Measurements from ENCODE around the gene ANKRD33.

Gene ANKRD33, protein sequence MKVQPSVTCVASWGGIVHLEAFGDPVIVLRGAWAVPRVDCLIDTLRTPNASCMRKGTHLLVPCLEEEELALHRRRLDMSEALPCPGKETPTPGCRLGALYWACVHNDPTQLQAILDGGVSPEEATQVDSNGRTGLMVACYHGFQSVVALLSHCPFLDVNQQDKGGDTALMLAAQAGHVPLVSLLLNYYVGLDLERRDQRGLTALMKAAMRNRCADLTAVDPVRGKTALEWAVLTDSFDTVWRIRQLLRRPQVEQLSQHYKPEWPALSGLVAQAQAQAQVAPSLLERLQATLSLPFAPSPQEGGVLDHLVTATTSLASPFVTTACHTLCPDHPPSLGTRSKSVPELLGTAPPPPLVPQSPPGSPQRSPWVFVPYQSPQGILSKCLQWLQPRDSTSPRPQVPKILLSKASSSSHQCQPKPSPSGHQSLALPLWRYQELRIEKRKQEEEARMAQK

DNA sequence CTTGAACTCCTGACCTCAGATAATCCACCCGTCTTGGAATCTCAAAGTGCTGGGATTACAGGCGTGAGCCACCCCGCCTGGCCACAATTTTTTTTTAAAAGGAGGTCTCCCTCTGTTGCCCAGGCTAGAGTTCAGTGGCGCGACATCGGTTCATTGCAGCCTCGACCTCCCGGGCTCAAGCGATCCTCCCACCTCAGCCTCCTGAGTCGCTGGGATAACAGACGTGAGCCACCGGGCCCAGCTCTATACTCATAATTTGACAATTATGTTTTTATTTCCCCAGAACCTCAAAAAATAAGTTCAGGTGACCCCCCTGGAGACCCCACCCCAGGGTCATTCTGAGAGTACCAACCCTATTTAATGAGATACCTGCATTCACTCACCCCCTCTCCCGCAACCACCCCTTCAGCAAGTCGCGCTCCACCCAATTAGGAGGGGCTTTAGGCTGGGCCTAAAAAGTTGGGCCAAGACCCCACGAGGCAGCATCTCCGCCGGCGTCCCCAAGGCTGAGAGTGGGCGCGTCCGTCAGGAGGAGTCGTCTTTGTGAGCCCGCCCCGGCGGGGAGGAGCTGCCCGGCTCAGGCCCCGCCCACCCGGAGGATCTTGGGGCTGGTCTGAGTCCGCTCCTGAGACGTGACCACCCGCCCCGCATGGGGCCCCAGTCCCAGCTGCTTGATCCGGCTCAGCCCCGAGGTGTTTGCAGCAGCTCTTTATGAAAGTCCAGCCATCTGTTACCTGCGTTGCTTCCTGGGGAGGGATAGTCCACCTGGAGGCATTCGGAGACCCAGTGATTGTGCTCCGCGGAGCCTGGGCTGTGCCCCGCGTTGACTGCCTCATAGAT is at the start of gene ANKRD33:
Gene ANKRD33, plus strand, starts transcription at position 628 of the 840 bp plus-strand sequence. Its CDS starts 84 bp downstream, at position 712.
- no peak for DNase-seq (ENCODE audit: low read depth)
- no peak within 1 kb of the TSS for H3K4me3 ChIP-seq (ENCODE audit: low read depth, low read length)
- TF ChIP-seq, protein P1, sequence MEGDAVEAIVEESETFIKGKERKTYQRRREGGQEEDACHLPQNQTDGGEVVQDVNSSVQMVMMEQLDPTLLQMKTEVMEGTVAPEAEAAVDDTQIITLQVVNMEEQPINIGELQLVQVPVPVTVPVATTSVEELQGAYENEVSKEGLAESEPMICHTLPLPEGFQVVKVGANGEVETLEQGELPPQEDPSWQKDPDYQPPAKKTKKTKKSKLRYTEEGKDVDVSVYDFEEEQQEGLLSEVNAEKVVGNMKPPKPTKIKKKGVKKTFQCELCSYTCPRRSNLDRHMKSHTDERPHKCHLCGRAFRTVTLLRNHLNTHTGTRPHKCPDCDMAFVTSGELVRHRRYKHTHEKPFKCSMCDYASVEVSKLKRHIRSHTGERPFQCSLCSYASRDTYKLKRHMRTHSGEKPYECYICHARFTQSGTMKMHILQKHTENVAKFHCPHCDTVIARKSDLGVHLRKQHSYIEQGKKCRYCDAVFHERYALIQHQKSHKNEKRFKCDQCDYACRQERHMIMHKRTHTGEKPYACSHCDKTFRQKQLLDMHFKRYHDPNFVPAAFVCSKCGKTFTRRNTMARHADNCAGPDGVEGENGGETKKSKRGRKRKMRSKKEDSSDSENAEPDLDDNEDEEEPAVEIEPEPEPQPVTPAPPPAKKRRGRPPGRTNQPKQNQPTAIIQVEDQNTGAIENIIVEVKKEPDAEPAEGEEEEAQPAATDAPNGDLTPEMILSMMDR (IDR thresholded peaks at IDR 0.05; ENCODE audit: control insufficient read depth, extremely low read depth, insufficient read depth), result no peak

DNA sequence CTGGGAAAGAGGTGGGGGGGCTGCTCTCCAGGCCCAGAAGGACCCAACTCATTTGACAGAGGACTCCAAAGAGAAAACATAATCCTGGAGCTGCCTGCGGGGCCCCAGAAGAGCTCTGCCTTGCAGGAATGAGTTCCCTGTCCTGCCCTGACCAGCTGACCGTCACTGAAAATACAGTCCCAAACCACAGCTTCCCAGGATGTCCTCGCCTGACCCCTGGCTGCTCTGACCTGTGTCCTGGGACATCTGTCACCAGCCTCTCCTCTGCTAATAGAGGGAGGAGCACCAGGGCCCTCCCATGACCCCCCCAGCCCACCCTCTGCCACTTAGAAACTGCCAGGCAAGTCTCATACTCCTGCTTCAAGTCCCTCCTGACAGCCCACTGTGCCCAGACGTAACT is 49.1 kb upstream of the ANKRD33 start:
- DNase-seq (ENCODE audit: low read depth), result no peak
- TF ChIP-seq, protein P1 (IDR thresholded peaks at IDR 0.05; ENCODE audit: control insufficient read depth, extremely low read depth, insufficient read depth), result no peak

DNA sequence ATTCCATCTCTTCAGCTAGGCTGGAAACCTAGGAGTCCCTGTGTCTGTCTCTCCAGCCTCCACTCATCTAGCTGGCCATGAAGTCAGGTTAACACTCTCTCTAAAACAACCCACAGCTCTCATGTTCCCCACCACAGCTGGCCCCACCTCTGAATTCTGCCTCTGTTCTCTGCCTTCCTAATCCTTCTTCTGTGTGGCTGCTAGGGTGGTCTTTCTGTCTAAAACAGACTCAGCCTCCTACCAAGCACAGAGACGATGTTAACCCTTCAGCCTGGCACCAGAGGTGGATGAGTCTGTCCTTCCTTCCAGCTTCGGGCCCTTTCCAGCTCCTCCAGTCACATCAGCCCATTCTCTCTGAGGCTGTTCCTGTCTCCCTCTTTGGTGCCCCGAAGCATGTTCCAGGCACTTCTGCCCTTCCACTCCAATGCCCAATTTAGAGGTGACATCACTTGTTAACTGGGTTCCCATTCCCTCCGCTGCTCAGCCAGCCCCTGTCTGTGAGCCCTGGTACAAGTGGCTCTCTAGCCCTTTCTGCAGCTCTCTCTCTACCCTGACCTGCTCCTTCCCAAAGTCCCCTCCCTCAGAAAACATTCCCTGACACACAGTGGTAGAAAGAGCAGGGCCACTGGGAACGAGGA is 48.5 kb upstream of the ANKRD33 start:
- DNase-seq (ENCODE audit: low read depth), result no peak
- TF ChIP-seq, protein P1 (IDR thresholded peaks at IDR 0.05; ENCODE audit: control insufficient read depth, extremely low read depth, insufficient read depth), result no peak

More for the DNA sequence above, 49.1 kb upstream of the ANKRD33 start:
- no peak overlapping the region for H3K4me3 ChIP-seq (ENCODE audit: low read depth, low read length)

DNA sequence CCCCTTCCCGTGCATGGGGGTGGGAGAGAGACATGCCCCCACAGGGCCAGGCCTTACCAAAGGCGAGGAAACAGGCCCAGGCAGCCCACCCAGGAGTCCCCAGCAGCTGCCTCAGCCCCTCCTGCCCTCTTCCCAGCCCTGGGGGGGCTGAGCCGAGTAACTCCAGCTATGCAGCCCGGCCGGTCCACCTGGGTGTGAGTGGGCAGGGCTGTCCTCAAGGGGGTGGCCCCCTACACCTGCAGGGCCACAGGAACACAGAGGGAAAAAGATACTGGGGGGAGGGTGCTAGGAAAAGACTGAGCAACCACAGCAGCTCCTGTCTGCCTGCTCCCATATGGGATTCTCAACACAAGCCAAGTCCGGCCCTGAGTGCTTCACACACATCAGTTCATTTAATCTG is 46.9 kb upstream of the ANKRD33 start:
- no peak overlapping the region for H3K4me3 ChIP-seq (ENCODE audit: low read depth, low read length)
- TF ChIP-seq, protein P1 (IDR thresholded peaks at IDR 0.05; ENCODE audit: control insufficient read depth, extremely low read depth, insufficient read depth), result no peak
- DNase-seq (ENCODE audit: low read depth), result no peak

More for the DNA sequence above, 48.5 kb upstream of the ANKRD33 start:
- no peak overlapping the region for H3K4me3 ChIP-seq (ENCODE audit: low read depth, low read length)

DNA sequence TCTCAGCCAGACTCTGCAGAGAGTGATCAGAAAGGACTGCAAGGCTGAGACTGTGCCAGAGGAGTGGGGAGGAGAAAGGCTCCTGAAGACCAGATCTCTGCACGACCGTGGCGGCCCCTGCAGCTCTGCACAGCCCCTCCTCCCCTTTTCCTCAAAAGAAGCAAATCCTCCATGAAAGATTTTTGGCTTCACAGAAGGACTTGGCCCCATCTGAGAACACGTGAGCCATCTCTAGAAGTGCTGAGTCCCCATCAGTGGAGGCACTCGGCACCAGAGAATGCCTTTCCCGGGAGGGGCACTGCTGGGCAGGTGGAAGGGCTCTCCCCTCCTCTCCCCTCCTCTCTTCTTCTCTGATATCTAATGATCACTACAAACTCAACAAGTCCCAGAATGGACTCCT is 46.2 kb upstream of the ANKRD33 start:
- TF ChIP-seq, protein P1 (IDR thresholded peaks at IDR 0.05; ENCODE audit: control insufficient read depth, extremely low read depth, insufficient read depth), result no peak
- no peak overlapping the region for H3K4me3 ChIP-seq (ENCODE audit: low read depth, low read length)
- no peak for DNase-seq (ENCODE audit: low read depth)

DNA sequence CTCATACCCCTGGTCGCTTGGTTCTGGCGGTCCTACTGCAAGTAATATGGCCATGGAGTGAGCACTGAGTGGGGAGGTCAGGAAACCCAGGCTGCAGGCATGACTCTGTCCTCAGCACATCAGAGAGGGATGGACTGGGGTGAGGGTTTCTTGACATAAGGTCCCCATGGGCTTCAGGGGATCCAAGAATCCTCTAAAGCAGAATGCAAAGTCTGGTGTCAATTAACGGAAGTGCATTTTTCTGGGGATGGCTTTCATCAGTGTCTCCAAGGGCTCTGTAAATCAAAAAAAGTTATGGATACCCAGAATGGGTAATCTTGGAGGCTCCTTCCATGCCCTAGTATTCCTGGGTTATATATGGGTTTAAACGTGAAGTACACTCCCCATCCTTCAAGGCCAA is 43.0 kb upstream of the ANKRD33 start:
- no peak for DNase-seq (ENCODE audit: low read depth)
- no peak overlapping the region for H3K4me3 ChIP-seq (ENCODE audit: low read depth, low read length)
- TF ChIP-seq, protein P1 (IDR thresholded peaks at IDR 0.05; ENCODE audit: control insufficient read depth, extremely low read depth, insufficient read depth), result no peak

Measured in LNCaP clone FGC (cell line).